ENCODE data around the gene GALP. TPM values are rescaled to one million over a fixed set of nuclear protein-coding genes. Genes with fewer than 3 reads are reported as not detected.
"Not testable (repeated sequence)": the region's sequence is repeated elsewhere in the genome, so short reads cannot be mapped to it uniquely, and the experiment has no call there.

The GALP gene
- total RNA-seq, 2 donors from 2014 or later, result not detected

- no peaks in the 10 kb centered on the region for H3K36me3 Mint-ChIP-seq (ENCODE audit: low read depth)
- H3K27ac Mint-ChIP-seq, result no peak overlapping the region
- H3K9me3 Mint-ChIP-seq, result no peaks in the 10 kb centered on the region
- H3K4me1 Mint-ChIP-seq, result no peaks in the 10 kb centered on the region
- no peak overlapping the region for H3K4me3 Mint-ChIP-seq
- peaks cover 12% of the 10 kb centered on the region for H3K27me3 Mint-ChIP-seq
- no peak for ATAC-seq (replicated peaks)
Measured at GRCh38 chr19:56191711-56192110, 15.9 kb downstream of the GALP start.

GRCh38 chr19:56193981-56194640 lies 18.3 kb downstream of the GALP start:
- no peaks in the 10 kb centered on the region for H3K9me3 Mint-ChIP-seq

GRCh38 chr19:56197646-56198045 lies 21.8 kb downstream of the GALP start, which contains the start of gene ZSCAN5B:
Gene ZSCAN5B, minus strand, starts transcription at chr19:56197783. Its CDS starts 4,731 bp downstream, at chr19:56193052.
- H3K9me3 Mint-ChIP-seq; H3K4me3 Mint-ChIP-seq; H3K27me3 Mint-ChIP-seq; H3K4me1 Mint-ChIP-seq; H3K36me3 Mint-ChIP-seq (ENCODE audit: low read depth); ATAC-seq (replicated peaks); H3K27ac Mint-ChIP-seq: not testable (repeated sequence)

More at GRCh38 chr19:56193981-56194640, 18.3 kb downstream of the GALP start:
- Mint-ChIP-seq H3K4me1 (no peaks in the 10 kb centered on the region), H3K4me3 (no peak overlapping the region), H3K36me3 (ENCODE audit: low read depth) (no peaks in the 10 kb centered on the region), H3K27ac (no peak overlapping the region), H3K27me3 (peaks cover 12% of the 10 kb centered on the region)
- no peak for ATAC-seq (replicated peaks)

- no peaks in the 10 kb centered on the region for H3K9me3 Mint-ChIP-seq
- no peak overlapping the region for H3K27ac Mint-ChIP-seq
- no peak overlapping the region for H3K4me3 Mint-ChIP-seq
Measured at GRCh38 chr19:56199687-56200086, 23.9 kb downstream of the GALP start.

GRCh38 chr19:56201973-56202372 lies 26.2 kb downstream of the GALP start, which contains the start of gene ZSCAN5C:
Gene ZSCAN5C, plus strand, starts transcription at chr19:56202273. Its CDS starts 3,641 bp downstream, at chr19:56205914.
- no peaks in the 10 kb centered on the region for H3K36me3 Mint-ChIP-seq (ENCODE audit: low read depth)
- no peak within 1 kb of the TSS for H3K27ac Mint-ChIP-seq
- H3K4me1 Mint-ChIP-seq, result no peaks in the 10 kb centered on the region
- H3K27me3 Mint-ChIP-seq, result peaks cover 5% of the 10 kb centered on the region
- H3K4me3 Mint-ChIP-seq, result no peak within 1 kb of the TSS
- no peak for ATAC-seq (replicated peaks)
- H3K9me3 Mint-ChIP-seq, result no peaks in the 10 kb centered on the region

More at GRCh38 chr19:56199687-56200086, 23.9 kb downstream of the GALP start:
- H3K27me3 Mint-ChIP-seq, result no peaks in the 10 kb centered on the region
- no peaks in the 10 kb centered on the region for H3K4me1 Mint-ChIP-seq
- no peak for ATAC-seq (replicated peaks)
- no peaks in the 10 kb centered on the region for H3K36me3 Mint-ChIP-seq (ENCODE audit: low read depth)

GRCh38 chr19:56207581-56207980 lies 31.8 kb downstream of the GALP start:
- not testable (repeated sequence) for H3K27ac Mint-ChIP-seq; H3K27me3 Mint-ChIP-seq; H3K4me3 Mint-ChIP-seq; H3K36me3 Mint-ChIP-seq (ENCODE audit: low read depth); ATAC-seq (replicated peaks); H3K4me1 Mint-ChIP-seq; H3K9me3 Mint-ChIP-seq

- no peak for ATAC-seq (replicated peaks)
- Mint-ChIP-seq H3K9me3 (no peaks in the 10 kb centered on the region), H3K4me1 (no peaks in the 10 kb centered on the region), H3K27me3 (peaks cover 13% of the 10 kb centered on the region), H3K36me3 (ENCODE audit: low read depth) (no peaks in the 10 kb centered on the region), H3K27ac (no peak overlapping the region), H3K4me3 (no peak overlapping the region)
Measured at GRCh38 chr19:56209091-56209490, 33.3 kb downstream of the GALP start.

- H3K27me3 Mint-ChIP-seq, result peaks cover 19% of the 10 kb centered on the region
- not testable (repeated sequence) for H3K36me3 Mint-ChIP-seq (ENCODE audit: low read depth); H3K27ac Mint-ChIP-seq; H3K4me3 Mint-ChIP-seq; H3K4me1 Mint-ChIP-seq; H3K9me3 Mint-ChIP-seq; ATAC-seq (replicated peaks)
Measured at GRCh38 chr19:56210036-56210435, 34.2 kb downstream of the GALP start.

- Mint-ChIP-seq H3K4me1 (no peaks in the 10 kb centered on the region), H3K27ac (no peak overlapping the region), H3K36me3 (ENCODE audit: low read depth) (no peaks in the 10 kb centered on the region), H3K9me3 (no peaks in the 10 kb centered on the region), H3K4me3 (no peak overlapping the region), H3K27me3 (peaks cover 17% of the 10 kb centered on the region)
- ATAC-seq (replicated peaks), result no peak
Measured at GRCh38 chr19:56211718-56212117, 35.9 kb downstream of the GALP start.

GRCh38 chr19:56217039-56217949 lies 41.5 kb downstream of the GALP start:
- peaks cover 8% of the 10 kb centered on the region for H3K36me3 Mint-ChIP-seq (ENCODE audit: low read depth)
- H3K4me3 Mint-ChIP-seq, result peak overlapping the region; percentile 21
- H3K4me1 Mint-ChIP-seq, result no peaks in the 10 kb centered on the region
- ATAC-seq (replicated peaks), result no peak
- no peak overlapping the region for H3K27ac Mint-ChIP-seq
- peaks cover 18% of the 10 kb centered on the region for H3K27me3 Mint-ChIP-seq
- H3K9me3 Mint-ChIP-seq, result no peaks in the 10 kb centered on the region

GRCh38 chr19:56218961-56219360 lies 43.2 kb downstream of the GALP start:
- ATAC-seq (replicated peaks), result no peak
- Mint-ChIP-seq H3K36me3 (ENCODE audit: low read depth) (peaks cover 22% of the 10 kb centered on the region), H3K27ac (no peak overlapping the region), H3K27me3 (peaks cover 14% of the 10 kb centered on the region), H3K4me3 (no peak overlapping the region), H3K9me3 (no peaks in the 10 kb centered on the region), H3K4me1 (no peaks in the 10 kb centered on the region)

GRCh38 chr19:56221442-56221841 lies 45.6 kb downstream of the GALP start:
- ATAC-seq (replicated peaks); H3K27me3 Mint-ChIP-seq; H3K27ac Mint-ChIP-seq; H3K4me3 Mint-ChIP-seq; H3K9me3 Mint-ChIP-seq; H3K4me1 Mint-ChIP-seq: not testable (repeated sequence)
- H3K36me3 Mint-ChIP-seq (ENCODE audit: low read depth), result peaks cover 23% of the 10 kb centered on the region

GRCh38 chr19:56221851-56222250 lies 46.0 kb downstream of the GALP start:
- Mint-ChIP-seq H3K4me3 (no peak overlapping the region), H3K27me3 (peaks cover 4% of the 10 kb centered on the region), H3K4me1 (no peaks in the 10 kb centered on the region), H3K36me3 (ENCODE audit: low read depth) (peaks cover 23% of the 10 kb centered on the region), H3K27ac (no peak overlapping the region), H3K9me3 (no peaks in the 10 kb centered on the region)
- ATAC-seq (replicated peaks), result no peak

- H3K9me3 Mint-ChIP-seq, result no peaks in the 10 kb centered on the region
- H3K36me3 Mint-ChIP-seq (ENCODE audit: low read depth), result peaks cover 23% of the 10 kb centered on the region
- ATAC-seq (replicated peaks), result no peak
- H3K27me3 Mint-ChIP-seq, result peaks cover 3% of the 10 kb centered on the region
- no peak overlapping the region for H3K4me3 Mint-ChIP-seq
- no peak overlapping the region for H3K27ac Mint-ChIP-seq
- H3K4me1 Mint-ChIP-seq, result no peaks in the 10 kb centered on the region
Measured at GRCh38 chr19:56222901-56223300, 47.1 kb downstream of the GALP start.

- H3K4me3 Mint-ChIP-seq, result no peak overlapping the region
- no peaks in the 10 kb centered on the region for H3K4me1 Mint-ChIP-seq
- H3K27me3 Mint-ChIP-seq, result no peaks in the 10 kb centered on the region
- H3K36me3 Mint-ChIP-seq (ENCODE audit: low read depth), result peaks cover 23% of the 10 kb centered on the region
- no peak overlapping the region for H3K27ac Mint-ChIP-seq
- no peaks in the 10 kb centered on the region for H3K9me3 Mint-ChIP-seq
- ATAC-seq (replicated peaks), result no peak
Measured at GRCh38 chr19:56223481-56223880, 47.7 kb downstream of the GALP start.
